T-helper 2 cell treated with Interferon-gamma antibody and Interleukin-4, amounts not matched to agents 100 ng/mL and 5 ng/mL, for 36 hours (primary cell): ENCODE measurements around the gene UBXN6. TPM values are rescaled to one million over a fixed set of nuclear protein-coding genes. Genes with fewer than 3 reads are reported as not detected.

Experiments
- intact Hi-C: fragments of 100-400 bp; cut with micrococcal nuclease; formaldehyde crosslinking; loops from one replicate; pipeline ENCODE4 v1.15.1; 2023
- total RNA-seq: library from RNA; stranded (reverse); gene quantifications from 2 replicates; pipeline ENCODE4 v1.2.3, GENCODE V29; 2022

Gene UBXN6
- total RNA-seq, 1 donor from 2014 or later = 41.4 TPM

- intact Hi-C loops = no loop called here
Measured at GRCh38 chr19:4409123-4409933, 48.3 kb downstream of the UBXN6 start.

GRCh38 chr19:4406626-4407025, 51.0 kb downstream of the UBXN6 start:
- intact Hi-C loops = no loop called here

GRCh38 chr19:4405977-4406376, 51.6 kb downstream of the UBXN6 start:
- intact Hi-C loops = no loop called here

GRCh38 chr19:4403005-4403761, 54.4 kb downstream of the UBXN6 start:
- intact Hi-C loops = loop anchor here (2.0 kb wide), 1 partner anchor 336 kb away; the partner anchor contains the start of gene ZBTB7A

GRCh38 chr19:4402171-4403004, 55.2 kb downstream of the UBXN6 start, which contains the start of gene CHAF1A:
CHAF1A (plus strand) TSS chr19:4402640; CDS start chr19:4402763, 123 bp downstream.
- intact Hi-C loops = loop anchor here (1.0 to 2.0 kb wide), 4 partner anchors 22 to 336 kb away; partner anchors contain the start of genes HDGFL2, UBXN6 and ZBTB7A

GRCh38 chr19:4401769-4402170, 55.8 kb downstream of the UBXN6 start:
- intact Hi-C loops = loop anchor here (1.0 to 2.0 kb wide), 4 partner anchors 21 to 335 kb away; partner anchors contain the start of genes HDGFL2, UBXN6 and ZBTB7A

- intact Hi-C loops = loop anchor here (1.0 kb wide), 4 partner anchors 31 to 153 kb away; partner anchors contain the start of gene YJU2
Measured at GRCh38 chr19:4400135-4400936, 57.3 kb downstream of the UBXN6 start, which contains the start of gene SH3GL1. SH3GL1 (minus strand) TSS chr19:4400547; CDS start chr19:4400368, 179 bp downstream.

GRCh38 chr19:4399812-4400134, 57.8 kb downstream of the UBXN6 start:
- intact Hi-C loops = loop anchor here (1.0 kb wide), 4 partner anchors 30 to 152 kb away; partner anchors contain the start of gene YJU2

GRCh38 chr19:4396949-4397783, 60.4 kb downstream of the UBXN6 start:
- intact Hi-C loops = no loop called here

Other genes with a start within 250 kb of the UBXN6 start
- 2.6 and 2.8 TPM in 2 replicates for gene EBI3, start 228.3 kb downstream of the UBXN6 start, total RNA-seq
- 24.2 and 27.1 TPM in 2 replicates for gene YJU2, start 210.7 kb downstream of the UBXN6 start, total RNA-seq
- gene SHD, start 178.5 kb downstream of the UBXN6 start, total RNA-seq = not detected in 2 replicates
- 20.1 and 20.9 TPM in 2 replicates for gene TMIGD2, start 155.4 kb downstream of the UBXN6 start, total RNA-seq
- gene FSD1, start 153.2 kb downstream of the UBXN6 start, total RNA-seq = 12.6 and 13.8 TPM in 2 replicates
- gene STAP2, start 119.0 kb downstream of the UBXN6 start, total RNA-seq = 10.4 and 10.6 TPM in 2 replicates
- gene MPND, start 114.2 kb downstream of the UBXN6 start, total RNA-seq = 22.7 and 24.8 TPM in 2 replicates
- 60.4 and 63.9 TPM in 2 replicates for gene SH3GL1, start 57.2 kb downstream of the UBXN6 start, total RNA-seq
- 96.5 and 102 TPM in 2 replicates for gene CHAF1A, start 55.2 kb downstream of the UBXN6 start, total RNA-seq
- 58.8 and 63.3 TPM in 2 replicates for gene HDGFL2, start 14.5 kb upstream of the UBXN6 start, total RNA-seq
- not detected in 2 replicates for gene PLIN4, start 60.7 kb upstream of the UBXN6 start, total RNA-seq
- gene PLIN5, start 77.4 kb upstream of the UBXN6 start, total RNA-seq = not detected in 2 replicates
- 0.18 and 0.30 TPM in 2 replicates for gene LRG1, start 82.2 kb upstream of the UBXN6 start, total RNA-seq
- not detected in 2 replicates for gene SEMA6B, start 101.9 kb upstream of the UBXN6 start, total RNA-seq
- 16.5 and 17.5 TPM in 2 replicates for gene TNFAIP8L1, start 181.7 kb upstream of the UBXN6 start, total RNA-seq
- gene MYDGF, start 212.5 kb upstream of the UBXN6 start, total RNA-seq = 77.4 and 80.4 TPM in 2 replicates